Omental fat pad (tissue), 4 donors: ENCODE measurements around the gene MGMT. TPM values are rescaled to one million over a fixed set of nuclear protein-coding genes. Genes with fewer than 3 reads are reported as not detected.

Experiments used
- ATAC-seq: fragments of 150-250 bp; one replicate; pipeline ENCODE4 v1.9.1; 2016; ENCODE audit warnings: mild to moderate bottlenecking, moderate library complexity; ENCODE audit not compliant: low FRiP score
- DNase-seq: peaks from one replicate; pipeline ENCODE4 v3.0.0-alpha.2; 2019; ENCODE audit warnings: low spot score
- total RNA-seq, 4 donors: library from RNA; depleted of rRNA; stranded (reverse); fragments of >200 nt; gene quantifications; one replicate each; pipeline ENCODE4 v1.1.0, GENCODE V29; 2016
- TF ChIP-seq, protein P1 (sequence below), 3 donors: fragments of 450-650 bp; IDR thresholded peaks; one replicate each; pipeline ENCODE4 v1.5.1; 2016 to 2017; ENCODE audit warnings: antibody characterized with exemption in 3 of 3, mild to moderate bottlenecking in 3 of 3, moderate library complexity in 2 of 3

MGMT gene
- total RNA-seq, 4 donors from 2014 or later, result 27.3 to 56.6 (median 35.4) TPM

DNA sequence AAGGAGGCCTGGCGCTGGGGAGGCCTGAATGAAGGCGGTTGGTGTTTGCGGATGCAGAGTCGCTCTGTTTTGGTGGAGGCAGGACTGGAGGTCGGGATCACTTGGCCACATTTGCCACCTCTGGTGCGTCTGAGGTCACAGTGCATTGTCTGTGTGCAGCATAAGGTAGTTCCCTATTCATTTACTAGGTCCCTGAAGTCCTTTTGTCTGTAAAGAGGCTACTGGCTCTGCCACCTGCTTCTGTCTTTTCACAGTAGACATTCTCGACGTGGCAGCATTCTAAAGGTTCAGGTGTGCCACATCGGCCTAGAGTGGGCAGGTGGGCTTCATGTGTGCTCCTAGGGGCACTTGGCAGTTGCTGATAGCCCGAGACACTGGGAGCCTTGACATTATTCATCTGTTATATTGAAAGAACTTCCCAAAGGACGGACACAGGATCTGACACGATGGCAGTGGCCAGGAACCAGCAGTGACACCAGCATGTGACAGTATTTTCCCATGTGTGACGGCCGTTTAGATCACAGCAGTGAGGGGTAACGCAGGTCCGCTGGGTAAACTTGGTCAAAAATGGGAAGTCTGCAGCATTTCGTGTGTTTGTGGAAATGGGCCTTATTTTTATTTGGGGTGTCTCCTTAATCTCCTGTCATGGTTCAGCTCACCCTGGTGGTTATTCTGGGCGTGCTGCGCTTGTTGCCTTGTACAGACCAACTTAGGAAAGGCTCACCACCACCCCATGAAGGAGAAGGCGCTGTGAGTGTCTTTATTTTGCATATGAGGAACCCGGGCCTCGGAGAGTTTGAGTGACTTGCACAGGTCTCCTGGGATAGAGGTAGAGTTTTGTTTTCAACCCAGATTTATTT, 5.9 kb downstream of the MGMT start:
- no peak for ATAC-seq
- DNase-seq, result no peak
- TF ChIP-seq, protein P1, sequence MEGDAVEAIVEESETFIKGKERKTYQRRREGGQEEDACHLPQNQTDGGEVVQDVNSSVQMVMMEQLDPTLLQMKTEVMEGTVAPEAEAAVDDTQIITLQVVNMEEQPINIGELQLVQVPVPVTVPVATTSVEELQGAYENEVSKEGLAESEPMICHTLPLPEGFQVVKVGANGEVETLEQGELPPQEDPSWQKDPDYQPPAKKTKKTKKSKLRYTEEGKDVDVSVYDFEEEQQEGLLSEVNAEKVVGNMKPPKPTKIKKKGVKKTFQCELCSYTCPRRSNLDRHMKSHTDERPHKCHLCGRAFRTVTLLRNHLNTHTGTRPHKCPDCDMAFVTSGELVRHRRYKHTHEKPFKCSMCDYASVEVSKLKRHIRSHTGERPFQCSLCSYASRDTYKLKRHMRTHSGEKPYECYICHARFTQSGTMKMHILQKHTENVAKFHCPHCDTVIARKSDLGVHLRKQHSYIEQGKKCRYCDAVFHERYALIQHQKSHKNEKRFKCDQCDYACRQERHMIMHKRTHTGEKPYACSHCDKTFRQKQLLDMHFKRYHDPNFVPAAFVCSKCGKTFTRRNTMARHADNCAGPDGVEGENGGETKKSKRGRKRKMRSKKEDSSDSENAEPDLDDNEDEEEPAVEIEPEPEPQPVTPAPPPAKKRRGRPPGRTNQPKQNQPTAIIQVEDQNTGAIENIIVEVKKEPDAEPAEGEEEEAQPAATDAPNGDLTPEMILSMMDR (IDR thresholded peaks at IDR 0.05), result no peak

DNA sequence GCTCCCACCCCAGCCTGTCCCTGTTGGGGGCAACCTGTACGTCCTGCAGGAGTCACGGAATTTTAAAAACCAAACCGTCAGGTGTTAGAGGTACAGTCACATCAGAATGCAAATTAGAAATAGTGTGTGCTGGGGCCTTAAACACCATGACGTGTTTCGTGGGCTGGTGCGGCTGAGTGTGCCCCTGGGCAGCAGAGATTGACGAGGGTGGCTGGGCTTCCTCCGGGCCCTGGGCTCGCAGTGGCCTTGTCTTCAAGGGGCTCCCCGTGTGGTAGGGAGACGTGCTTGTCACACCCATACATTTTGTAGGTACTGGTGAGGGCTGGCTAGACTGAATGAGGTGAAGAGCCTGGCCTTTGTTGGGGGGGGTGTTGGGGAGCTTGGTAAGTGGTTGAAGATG, 7.6 kb downstream of the MGMT start:
- no peak for DNase-seq
- ATAC-seq, result no peak
- TF ChIP-seq, protein P1 (IDR thresholded peaks at IDR 0.05), result no peak

DNA sequence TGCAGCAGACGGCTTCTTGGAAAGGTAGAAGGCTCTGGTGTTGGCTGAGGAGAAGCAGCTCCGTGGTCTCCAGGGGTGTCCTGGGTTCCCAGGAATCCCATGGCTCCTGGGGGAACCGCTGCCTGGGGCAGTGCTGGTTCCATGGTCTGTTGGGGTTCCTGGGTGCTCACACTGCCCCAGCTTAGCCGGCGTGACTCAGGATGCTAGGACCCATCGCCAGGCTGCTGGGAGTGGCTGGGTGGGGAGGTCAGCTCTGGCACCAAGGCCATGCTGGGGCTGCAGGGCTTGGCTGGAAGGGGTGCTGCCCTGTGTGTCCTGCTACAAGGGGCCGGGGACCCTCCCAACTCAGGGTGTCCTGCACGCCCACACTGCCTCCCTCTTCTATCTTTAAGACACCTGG, 9.4 kb downstream of the MGMT start:
- no peak for ATAC-seq

DNA sequence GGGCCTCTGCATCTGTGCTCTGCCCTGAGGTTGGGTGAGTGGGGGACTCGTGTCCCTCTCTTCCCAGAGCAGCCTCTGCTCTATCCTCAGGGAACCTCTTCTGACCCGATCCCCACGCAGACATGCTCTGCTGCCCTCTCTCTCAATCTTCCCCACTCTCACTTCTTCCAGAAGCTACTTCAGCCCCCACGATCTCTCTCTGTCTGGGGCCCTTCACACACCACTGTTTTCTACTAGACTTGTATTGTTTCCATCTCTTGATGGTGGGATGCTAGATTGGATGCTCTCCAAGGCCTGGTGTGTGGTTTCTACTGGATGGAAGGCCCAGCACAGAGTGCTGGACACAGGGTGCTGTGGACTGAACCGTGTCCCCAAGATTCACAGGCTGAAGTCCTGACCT, 10.0 kb downstream of the MGMT start:
- TF ChIP-seq, protein P1 (IDR thresholded peaks at IDR 0.05), result no peak
- no peak for ATAC-seq
- no peak for DNase-seq

More for the DNA sequence above, 9.4 kb downstream of the MGMT start:
- DNase-seq, result no peak
- TF ChIP-seq, protein P1 (IDR thresholded peaks at IDR 0.05), result no peak

DNA sequence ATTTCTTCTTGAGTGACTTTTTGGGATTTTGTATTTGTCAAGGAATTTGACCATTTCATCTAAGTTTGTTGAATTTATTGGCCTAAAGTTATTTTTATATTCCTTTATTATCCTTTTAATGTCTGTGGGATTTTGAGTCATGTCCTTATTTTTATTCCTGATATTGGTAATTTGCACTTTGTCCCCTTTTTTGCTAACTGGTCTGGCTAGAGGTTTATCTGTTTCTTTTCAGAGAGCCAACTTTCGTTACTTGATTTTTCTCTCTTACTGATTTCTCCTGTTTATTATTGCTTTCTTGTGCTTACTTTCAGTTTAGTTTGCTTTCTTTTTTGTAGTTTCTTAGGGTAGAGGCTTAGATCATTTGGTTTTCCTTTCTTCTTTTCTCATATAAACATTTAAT, 14.6 kb downstream of the MGMT start:
- DNase-seq (no peak), ATAC-seq (no peak)
- TF ChIP-seq, protein P1 (IDR thresholded peaks at IDR 0.05), result no peak

DNA sequence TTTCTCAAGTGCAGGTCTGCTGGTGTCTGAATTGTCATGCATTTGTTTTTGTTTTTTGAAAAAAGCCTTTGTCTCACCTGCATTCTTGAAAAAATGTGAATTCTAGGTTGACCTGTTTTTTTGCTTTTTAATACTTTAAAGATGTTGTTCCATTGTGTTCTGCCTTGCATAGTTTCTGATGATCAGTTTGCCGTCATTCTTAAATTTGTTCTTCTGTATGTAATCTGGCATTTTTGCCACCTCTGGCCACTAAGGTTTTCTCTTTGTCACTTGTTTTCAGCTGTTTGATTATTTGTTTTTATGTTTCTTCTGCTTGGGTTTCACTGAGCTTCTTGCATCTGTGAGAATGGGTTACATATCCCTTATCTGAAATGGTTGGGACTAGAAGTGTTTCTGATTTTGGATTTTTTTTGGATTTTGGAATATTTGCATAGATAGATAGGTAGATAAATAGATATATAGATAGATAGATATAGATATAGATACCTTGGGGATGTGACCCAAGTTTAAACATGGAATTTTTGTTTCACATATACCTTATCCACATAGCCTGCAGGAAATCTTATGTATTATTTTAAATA, 16.5 kb downstream of the MGMT start:
- no peak for ATAC-seq
- TF ChIP-seq, protein P1 (IDR thresholded peaks at IDR 0.05), result no peak
- DNase-seq, result no peak

DNA sequence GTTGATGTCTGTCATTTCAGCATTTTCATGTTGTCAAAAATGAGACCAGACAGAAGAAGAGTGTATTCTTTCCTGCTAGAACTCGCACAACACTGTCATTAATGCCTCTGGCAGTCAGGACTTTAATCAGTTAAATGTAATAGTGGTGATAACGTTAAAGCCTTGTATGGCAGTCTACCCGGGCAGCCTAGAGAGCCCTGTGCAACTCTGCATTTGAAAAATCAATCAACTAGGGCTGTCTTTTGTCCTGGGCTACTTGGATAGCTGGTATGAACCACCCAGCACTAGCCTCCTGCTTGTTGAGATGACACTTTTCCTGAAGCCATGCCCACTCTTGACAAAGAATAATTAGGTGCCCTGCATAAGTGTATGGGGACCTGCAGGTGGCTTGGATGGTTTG, 19.8 kb downstream of the MGMT start:
- TF ChIP-seq, protein P1 (IDR thresholded peaks at IDR 0.05), result no peak
- DNase-seq (no peak), ATAC-seq (no peak)
